ENCODE data around the gene CACNG7.

DNA sequence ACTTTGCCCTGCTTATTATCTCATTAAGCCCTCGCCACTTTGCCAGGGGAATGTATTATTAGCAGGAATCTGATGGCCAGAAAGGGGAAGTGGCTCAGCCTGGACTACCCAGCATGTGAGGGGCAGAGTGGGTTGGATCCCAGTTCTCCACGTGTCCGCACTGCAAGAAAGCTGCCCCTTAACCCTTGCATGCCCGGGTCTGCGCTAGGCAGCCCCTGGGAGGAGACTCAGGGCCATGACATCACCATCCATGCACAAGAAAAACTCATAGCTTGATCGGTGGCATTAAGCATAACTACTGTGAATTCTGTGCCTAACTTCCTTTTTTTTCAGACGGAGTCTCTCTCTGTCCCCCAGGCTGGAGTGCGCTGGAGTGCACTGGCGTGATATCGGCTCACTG lies 62.6 kb downstream of the CACNG7 start:
- TF ChIP-seq POLR2AphosphoS5 (IDR thresholded peaks at IDR 0.05) = no peak
- TF ChIP-seq CTCF (IDR thresholded peaks at IDR 0.05) = no peak
- no peak for TF ChIP-seq POLR2A (IDR thresholded peaks at IDR 0.05)
